Right ventricle myocardium inferior (tissue), 1 donor: ENCODE data around the gene GLYATL3. TPM values are rescaled to one million over a fixed set of nuclear protein-coding genes. Genes with fewer than 3 reads are reported as not detected.

ENCODE experiments used
- ATAC-seq: fragments of 200-7000 bp; cut with Tn5 transposase; one replicate; pipeline ENCODE4 v1.9.1; 2020; ENCODE audit warnings: mild to moderate bottlenecking, moderate library complexity
- DNase-seq: peaks from one replicate; pipeline ENCODE4 v3.0.0; 2021; ENCODE audit errors: missing footprints
- intact Hi-C: fragments of 100-400 bp; cut with DNase I; formaldehyde crosslinking; loops from one replicate; pipeline ENCODE4 v1.11.0; 2022
- total RNA-seq: library from RNA; stranded (reverse); fragmentation: NEBNext Ultra II Directional; extraction: Animal tissue kit (Norgen Biotek cat#: 25700); gene quantifications from one replicate; pipeline ENCODE4 v1.2.1, GENCODE V29; 2021
- donor health status: DM: no; HTN: yes; CAD: no; lungs with severe emphysema.

Gene GLYATL3
- total RNA-seq, 1 donor from 2014 or later, result not detected

DNA sequence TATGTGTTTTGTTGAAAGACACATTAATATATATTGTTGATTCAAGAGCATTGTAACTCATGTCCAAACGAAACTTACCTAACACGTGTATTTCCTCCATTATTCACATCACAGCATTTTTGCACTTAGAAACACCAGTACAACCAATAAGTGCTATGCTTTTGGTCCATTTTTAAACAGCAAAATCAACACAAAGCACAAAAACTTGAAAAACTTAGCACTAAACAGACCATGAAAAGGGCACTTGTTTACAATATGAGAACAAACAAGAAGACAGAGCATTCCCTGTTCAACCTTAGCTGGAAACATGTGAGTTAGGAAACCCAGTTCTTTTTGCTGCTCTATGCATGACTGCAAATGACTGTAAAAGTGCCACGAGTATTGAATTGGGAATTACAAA, 9.6 kb downstream of the GLYATL3 start:
- intact Hi-C loops, result no loop called here
- no peak for DNase-seq

GRCh38 chr6:49513153-49513989, 13.6 kb downstream of the GLYATL3 start:
- ATAC-seq (no peak), DNase-seq (no peak)
- intact Hi-C loops, result no loop called here

More for the DNA sequence above, 9.6 kb downstream of the GLYATL3 start:
- ATAC-seq, result no peak

- intact Hi-C loops, result no loop called here
- DNase-seq (no peak), ATAC-seq (no peak)
Observed at GRCh38 chr6:49514571-49515484, 15.1 kb downstream of the GLYATL3 start.

DNA sequence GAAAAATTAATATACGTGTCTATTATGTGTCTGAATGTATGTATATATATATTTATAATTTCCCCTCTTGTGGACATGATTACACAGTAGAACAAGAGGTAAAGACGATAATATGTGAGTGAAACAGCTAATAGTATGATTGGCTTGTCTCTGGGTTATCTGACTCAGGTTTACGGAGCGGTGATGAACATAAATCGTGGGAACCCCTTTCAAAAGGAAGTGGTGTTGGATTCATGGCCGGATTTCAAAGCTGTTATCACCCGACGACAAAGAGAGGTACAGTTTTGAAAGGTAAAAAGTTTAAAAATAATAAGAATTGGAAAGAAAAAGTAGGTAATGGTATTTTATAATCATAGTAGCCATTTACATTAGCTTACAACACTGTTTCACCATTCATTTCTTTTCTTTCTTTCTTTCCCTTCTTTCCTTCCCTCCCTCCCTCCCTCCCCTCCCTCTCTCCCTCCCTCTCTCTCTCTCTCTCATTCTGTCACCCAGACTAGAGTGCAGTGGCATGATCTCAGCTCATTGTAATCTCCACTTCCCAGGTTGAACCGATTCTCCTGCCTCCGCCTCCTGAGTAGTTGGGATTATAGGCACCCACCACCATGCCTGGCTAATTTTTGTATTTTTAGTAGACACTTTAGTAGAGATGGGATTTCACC, 15.9 kb downstream of the GLYATL3 start:
- intact Hi-C loops, result no loop called here
- ATAC-seq, result no peak

GRCh38 chr6:49516147-49516505, 16.4 kb downstream of the GLYATL3 start:
- ATAC-seq, result no peak
- intact Hi-C loops, result no loop called here
- DNase-seq, result no peak

More for the DNA sequence above, 15.9 kb downstream of the GLYATL3 start:
- DNase-seq, result no peak

DNA sequence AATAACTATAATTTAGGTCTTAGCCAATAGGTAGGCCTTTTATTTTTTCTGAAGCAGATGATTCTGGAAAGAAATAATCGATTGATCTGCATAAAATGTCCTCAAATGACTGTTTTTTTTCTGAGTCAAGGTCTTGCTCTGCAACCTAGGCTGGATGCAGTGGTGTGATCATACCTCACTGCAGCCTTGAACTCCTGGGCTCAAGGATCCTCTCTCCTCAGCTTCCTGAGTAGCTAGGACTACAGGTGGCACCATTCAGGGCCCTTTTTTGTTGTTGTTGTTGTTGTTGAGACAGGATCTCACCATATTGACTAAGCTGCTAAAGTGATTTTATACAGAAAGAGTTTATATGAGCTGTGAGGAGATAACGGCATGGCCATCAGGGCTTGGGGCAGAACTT, 18.2 kb downstream of the GLYATL3 start:
- intact Hi-C loops, result no loop called here

GRCh38 chr6:49519660-49520059, 19.9 kb downstream of the GLYATL3 start:
- ATAC-seq (no peak), DNase-seq (no peak)
- intact Hi-C loops, result no loop called here

More for the DNA sequence above, 18.2 kb downstream of the GLYATL3 start:
- ATAC-seq (no peak), DNase-seq (no peak)

DNA sequence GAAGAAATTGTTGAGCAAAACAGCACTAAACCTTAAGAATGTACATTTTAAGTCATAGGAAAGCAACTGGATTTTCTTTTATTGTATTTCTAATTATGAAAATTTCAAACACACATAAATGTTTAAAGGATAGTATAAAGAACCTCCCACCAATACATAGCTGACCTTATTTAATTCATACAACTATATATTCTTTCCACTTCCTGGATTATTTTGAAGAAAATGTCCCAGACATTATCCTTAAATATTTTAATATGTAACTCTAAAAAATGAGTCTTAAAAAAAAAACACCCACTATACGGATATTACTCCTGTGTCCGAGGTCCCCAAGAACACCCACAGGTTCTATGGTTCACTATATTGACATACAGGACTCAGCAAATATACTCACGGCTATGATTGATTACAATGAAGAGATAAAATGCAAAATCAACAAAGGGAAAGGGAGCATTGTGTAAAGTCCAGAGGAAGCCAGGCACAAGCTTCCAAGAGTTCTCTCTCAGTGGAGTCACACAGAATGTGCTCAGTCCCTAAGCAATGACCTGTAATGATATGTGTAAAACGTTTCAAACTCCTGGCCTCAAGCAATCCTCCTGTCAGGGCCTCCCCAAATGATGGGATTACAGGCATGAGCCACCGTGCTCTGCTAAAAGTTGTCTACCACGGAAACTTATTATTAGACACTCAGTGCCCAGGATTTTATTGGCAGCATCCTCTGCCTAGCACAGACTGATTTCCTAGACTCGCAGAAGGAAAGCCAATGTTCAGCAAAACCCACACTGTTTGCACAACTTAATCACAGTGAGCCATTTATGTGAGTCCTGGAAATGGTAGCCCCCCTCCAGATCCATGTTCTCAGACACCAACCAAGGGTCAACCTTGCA, 23.2 kb downstream of the GLYATL3 start:
- DNase-seq (no peak), ATAC-seq (no peak)
- intact Hi-C loops, result no loop called here

- DNase-seq (no peak), ATAC-seq (no peak)
- intact Hi-C loops, result no loop called here
Observed at GRCh38 chr6:49523901-49524300, 24.2 kb downstream of the GLYATL3 start.

- intact Hi-C loops, result no loop called here
- ATAC-seq (no peak), DNase-seq (no peak)
Observed at GRCh38 chr6:49524541-49524940, 24.8 kb downstream of the GLYATL3 start.

DNA sequence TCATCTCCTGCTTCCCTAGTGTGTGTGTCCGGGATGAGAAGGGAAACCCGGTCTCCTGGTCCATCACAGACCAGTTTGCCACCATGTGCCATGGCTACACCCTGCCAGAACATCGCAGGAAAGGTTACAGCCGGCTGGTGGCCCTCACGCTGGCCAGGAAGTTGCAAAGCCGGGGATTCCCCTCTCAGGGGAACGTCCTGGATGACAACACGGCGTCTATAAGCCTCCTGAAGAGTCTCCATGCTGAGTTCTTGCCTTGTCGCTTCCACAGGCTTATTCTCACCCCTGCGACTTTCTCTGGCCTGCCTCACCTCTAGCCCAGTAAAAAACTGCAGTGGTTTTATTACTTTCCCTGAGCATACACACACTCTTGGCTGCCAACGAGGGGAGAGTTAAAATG, 26.9 kb downstream of the GLYATL3 start:
- intact Hi-C loops, result no loop called here
- DNase-seq (no peak), ATAC-seq (no peak)

GRCh38 chr6:49527320-49527719, 27.6 kb downstream of the GLYATL3 start:
- intact Hi-C loops, result no loop called here
- ATAC-seq (no peak), DNase-seq (no peak)

- intact Hi-C loops, result no loop called here
- no peak for ATAC-seq
- no peak for DNase-seq
Observed at GRCh38 chr6:49528571-49528970, 28.8 kb downstream of the GLYATL3 start.

GRCh38 chr6:49530141-49530776, 30.5 kb downstream of the GLYATL3 start:
- no peak for DNase-seq
- no peak for ATAC-seq
- intact Hi-C loops, result loop anchor here (5.0 kb wide), 1 partner anchor 322 kb away; no protein-coding TSS in a partner anchor

DNA sequence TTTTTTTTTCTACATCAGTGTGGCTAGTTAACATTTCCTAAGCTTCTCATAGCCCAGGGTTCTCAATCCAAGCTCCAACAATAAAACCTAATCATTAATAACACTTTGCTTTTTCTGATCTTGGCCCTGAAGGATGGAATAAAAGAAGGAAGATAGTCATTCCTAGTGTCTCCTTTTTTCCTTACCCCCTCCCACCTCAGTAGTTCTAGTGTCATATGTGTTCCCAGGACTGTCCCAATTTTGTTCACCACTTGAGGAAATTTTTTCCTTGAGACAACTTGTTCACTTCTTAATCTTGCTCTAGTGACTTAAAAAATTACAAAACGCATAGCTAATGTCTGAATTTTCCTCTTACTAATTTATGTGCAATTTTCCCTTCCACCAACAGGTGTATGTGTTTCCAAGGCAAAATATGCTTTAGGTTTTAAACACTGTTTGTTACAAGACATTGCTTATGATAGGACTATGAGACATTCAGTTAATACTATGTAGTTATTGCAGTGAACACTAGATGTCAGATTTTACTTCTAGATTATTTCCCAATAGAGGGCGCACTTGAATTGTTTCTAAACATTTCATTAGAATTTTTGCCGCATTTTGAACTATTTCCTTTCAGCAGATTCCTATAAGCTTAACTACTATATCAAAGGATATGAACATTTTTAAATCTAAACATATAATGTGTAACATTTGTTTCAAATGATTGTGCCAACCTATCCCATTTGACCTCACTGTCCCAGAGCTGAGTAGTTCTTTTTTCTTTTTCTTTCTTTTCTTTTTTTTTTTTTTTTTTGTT, 32.2 kb downstream of the GLYATL3 start:
- ATAC-seq (no peak), DNase-seq (no peak)
- intact Hi-C loops, result loop anchor here (5.0 kb wide), 1 partner anchor 320 kb away; no protein-coding TSS in a partner anchor

DNA sequence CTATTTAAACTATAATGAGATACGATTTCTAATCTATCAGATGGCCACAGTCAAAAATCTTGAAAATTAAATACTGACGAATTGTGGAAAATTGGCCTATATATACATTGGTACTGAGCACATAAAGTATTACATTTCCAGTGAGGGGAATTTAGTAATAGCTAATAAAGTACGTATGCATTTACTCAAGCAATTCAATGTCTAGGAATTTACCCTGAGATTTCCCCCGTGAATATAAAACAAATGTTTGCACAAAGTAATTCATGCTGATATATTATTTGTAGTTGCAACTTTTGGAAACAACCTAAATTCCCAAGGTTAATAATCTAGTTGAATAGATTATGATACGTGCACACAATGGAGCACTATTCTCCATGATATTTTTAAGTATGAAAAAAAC, 36.1 kb downstream of the GLYATL3 start:
- ATAC-seq (no peak), DNase-seq (no peak)
- intact Hi-C loops, result no loop called here

GRCh38 chr6:49539102-49539501, 39.4 kb downstream of the GLYATL3 start:
- intact Hi-C loops, result no loop called here
- ATAC-seq (no peak), DNase-seq (no peak)
